Fibroblast of skin of right quadriceps (primary cell): ENCODE measurements around the gene RAB6C.
A peak's percentile ranks its signal among the peaks of the same experiment; 100 is the strongest.
"Not testable (repeated sequence)": the region's sequence is repeated elsewhere in the genome, so short reads cannot be mapped to it uniquely, and the experiment has no call there.

Experiments
- DNase-seq: peaks from one replicate; pipeline ENCODE4 v3.0.0-alpha.2; 2013

The RAB6C gene

GRCh38 chr2:129979629-129980155 lies at the start of gene RAB6C:
Gene RAB6C (plus strand): TSS chr2:129979666. CDS start chr2:129980116, 450 bp downstream.
- peak; percentile 2 for DNase-seq

GRCh38 chr2:129930451-129930850 lies 49.0 kb upstream of the RAB6C start:
- peak; percentile 6 for DNase-seq

- DNase-seq: not testable (repeated sequence)
These were observed 46.1 kb upstream of the RAB6C start for GRCh38 chr2:129933387-129933786.

- no peak for DNase-seq
These were observed 45.2 kb upstream of the RAB6C start for GRCh38 chr2:129934044-129934822.

GRCh38 chr2:129935118-129935517 lies 44.3 kb upstream of the RAB6C start:
- peak; percentile 11 for DNase-seq

GRCh38 chr2:129936334-129936934 lies 43.0 kb upstream of the RAB6C start:
- DNase-seq: peak; percentile 21

GRCh38 chr2:129938850-129939471 lies 40.5 kb upstream of the RAB6C start:
- not testable (repeated sequence) for DNase-seq

- not testable (repeated sequence) for DNase-seq
These were observed 36.0 kb upstream of the RAB6C start for GRCh38 chr2:129943456-129943855.

GRCh38 chr2:129945557-129945956 lies 33.9 kb upstream of the RAB6C start:
- no peak for DNase-seq

- DNase-seq: not testable (repeated sequence)
These were observed 31.8 kb upstream of the RAB6C start for GRCh38 chr2:129947712-129948111.

GRCh38 chr2:129956171-129956570 lies 23.3 kb upstream of the RAB6C start:
- not testable (repeated sequence) for DNase-seq

GRCh38 chr2:129957891-129958290 lies 21.6 kb upstream of the RAB6C start:
- DNase-seq: no peak

- not testable (repeated sequence) for DNase-seq
These were observed 20.7 kb upstream of the RAB6C start for GRCh38 chr2:129958736-129959135.

GRCh38 chr2:129968605-129969004 lies 10.9 kb upstream of the RAB6C start:
- not testable (repeated sequence) for DNase-seq

- DNase-seq: no peak
These were observed 4.3 kb upstream of the RAB6C start for GRCh38 chr2:129975016-129975774.

- DNase-seq: not testable (repeated sequence)
These were observed 2.5 kb upstream of the RAB6C start for GRCh38 chr2:129976969-129977368.

GRCh38 chr2:129977986-129978385 lies 1.5 kb upstream of the RAB6C start:
- no peak for DNase-seq

GRCh38 chr2:129980246-129980645 lies 780 bp downstream of the RAB6C start:
- not testable (repeated sequence) for DNase-seq

GRCh38 chr2:129981689-129982088 lies 2.2 kb downstream of the RAB6C start:
- not testable (repeated sequence) for DNase-seq

GRCh38 chr2:129984426-129984825 lies 5.0 kb downstream of the RAB6C start:
- DNase-seq: no peak

- DNase-seq: not testable (repeated sequence)
These were observed 13.0 kb downstream of the RAB6C start for GRCh38 chr2:129992415-129993006.

GRCh38 chr2:129993151-129993550 lies 13.7 kb downstream of the RAB6C start:
- DNase-seq: not testable (repeated sequence)
